ENCODE results near the gene LYPD1.

LYPD1 gene

DNA sequence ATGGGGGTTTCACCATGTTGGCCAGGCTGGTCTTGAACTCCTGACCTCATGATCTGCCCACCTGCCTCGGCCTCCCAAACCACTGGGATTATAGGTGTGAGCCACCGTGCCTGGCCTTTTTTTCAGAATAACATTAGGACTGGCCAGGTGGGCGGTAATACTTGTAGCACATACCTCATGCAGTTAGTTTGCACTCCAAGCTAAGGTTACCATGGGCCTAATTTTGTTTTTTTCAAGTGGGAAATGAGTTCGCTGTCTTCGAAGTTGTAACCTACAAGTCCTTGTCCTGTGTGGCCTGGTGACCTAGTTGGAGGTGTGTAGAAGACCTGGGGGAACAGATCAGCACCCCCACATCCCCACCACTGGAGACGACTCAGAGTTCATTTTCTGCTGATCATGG lies 74.8 kb downstream of the LYPD1 start:
- no peak for DNase-seq (ENCODE audit: low read depth)
